GM12874 (cell line): Measurements from ENCODE around the gene SSTR5.

Experiments
- CTCF ChIP-seq: IDR thresholded peaks from 2 replicates; pipeline ENCODE4 v1.5.1; 2011; ENCODE audit warnings: low read depth, mild to moderate bottlenecking, control low read depth, low read length, moderate library complexity; ENCODE audit not compliant: insufficient read depth

The SSTR5 gene

GRCh38 chr16:1079786-1080525, 7.4 kb downstream of the SSTR5 start:
- no peak for TF ChIP-seq CTCF

- no peak for TF ChIP-seq CTCF
Measured at GRCh38 chr16:1080801-1081733, 8.5 kb downstream of the SSTR5 start.

- no peak for TF ChIP-seq CTCF
Measured at GRCh38 chr16:1081734-1082265, 9.3 kb downstream of the SSTR5 start.

GRCh38 chr16:1082266-1082951, 9.9 kb downstream of the SSTR5 start:
- no peak for TF ChIP-seq CTCF

GRCh38 chr16:1082952-1083675, 10.6 kb downstream of the SSTR5 start:
- TF ChIP-seq CTCF: no peak

GRCh38 chr16:1084971-1085370, 12.4 kb downstream of the SSTR5 start:
- TF ChIP-seq CTCF: no peak
